ENCODE data around the gene ROR1. TPM values are rescaled to one million over a fixed set of nuclear protein-coding genes. Genes with fewer than 3 reads are reported as not detected.

The ROR1 gene
- total RNA-seq, 1 experiment from 2014 or later, result 56.3 TPM

DNA sequence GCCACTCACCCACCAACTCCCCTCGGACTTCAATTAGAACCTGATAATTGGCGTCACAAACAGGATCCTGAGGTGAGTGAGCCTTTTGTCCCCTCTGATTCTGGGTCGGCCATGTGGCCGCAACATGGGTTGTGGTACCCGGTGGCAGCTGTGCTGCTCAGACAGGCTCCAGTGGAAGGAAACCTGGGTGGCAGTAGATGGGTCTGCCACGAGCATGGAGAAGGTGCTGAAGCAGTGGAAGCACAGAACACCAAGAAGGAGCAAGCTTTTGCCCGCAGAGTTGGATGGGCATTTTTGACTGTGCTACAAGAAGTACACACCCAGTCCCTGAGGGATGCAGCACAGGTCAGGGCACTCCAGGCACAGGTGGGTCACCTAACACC, 413.1 kb downstream of the ROR1 start (continued):
- no peak for TF ChIP-seq STAT6 (CRISPR knock-in tag; conservative IDR thresholded peaks at IDR 0.05; ENCODE audit: low read depth)

GRCh38 chr1:64187646-64188045, 413.8 kb downstream of the ROR1 start:
- ATAC-seq (no peak), DNase-seq (ENCODE audit: low spot score) (no peak)
- no peaks in the 10 kb centered on the region; the same call in 1 of the 2 replicates for H3K36me3 Mint-ChIP-seq
- ChIA-PET POLR2A (no interaction called here), CTCF (interaction anchor here (1.5 kb wide), 1 partner anchor 514 kb away, joined by 3 read pairs; no protein-coding TSS in a partner anchor)
- TF ChIP-seq ZBTB21 (CRISPR knock-in tag; IDR thresholded peaks at IDR 0.05; ENCODE audit: borderline replicate concordance) (no peak), TCF7 (CRISPR knock-in tag; IDR thresholded peaks at IDR 0.05; ENCODE audit: low read depth) (no peak), NR1H2 (CRISPR knock-in tag; IDR thresholded peaks at IDR 0.05) (no peak), E2F4 (CRISPR knock-in tag; IDR thresholded peaks at IDR 0.05; ENCODE audit: borderline replicate concordance, low read depth) (no peak), ZNF263 (CRISPR knock-in tag; IDR thresholded peaks at IDR 0.05; ENCODE audit: low read depth) (no peak), EMX1 (CRISPR knock-in tag; IDR thresholded peaks at IDR 0.05) (no peak), ZNF121 (CRISPR knock-in tag; IDR thresholded peaks at IDR 0.05) (no peak), NR2C2 (CRISPR knock-in tag; IDR thresholded peaks at IDR 0.05) (no peak), GRHL2 (CRISPR knock-in tag; IDR thresholded peaks at IDR 0.05; ENCODE audit: insufficient replicate concordance, severe bottlenecking) (no peak)
- no peak overlapping the region for H3K4me3 Mint-ChIP-seq
- H3K27ac Mint-ChIP-seq, result no peak overlapping the region
- H3K9me3 Mint-ChIP-seq, result peaks cover 11% of the 10 kb centered on the region
- H3K4me1 Mint-ChIP-seq, result peaks cover 13% of the 10 kb centered on the region
- no peaks in the 10 kb centered on the region for H3K27me3 Mint-ChIP-seq (ENCODE audit: low read depth)

DNA sequence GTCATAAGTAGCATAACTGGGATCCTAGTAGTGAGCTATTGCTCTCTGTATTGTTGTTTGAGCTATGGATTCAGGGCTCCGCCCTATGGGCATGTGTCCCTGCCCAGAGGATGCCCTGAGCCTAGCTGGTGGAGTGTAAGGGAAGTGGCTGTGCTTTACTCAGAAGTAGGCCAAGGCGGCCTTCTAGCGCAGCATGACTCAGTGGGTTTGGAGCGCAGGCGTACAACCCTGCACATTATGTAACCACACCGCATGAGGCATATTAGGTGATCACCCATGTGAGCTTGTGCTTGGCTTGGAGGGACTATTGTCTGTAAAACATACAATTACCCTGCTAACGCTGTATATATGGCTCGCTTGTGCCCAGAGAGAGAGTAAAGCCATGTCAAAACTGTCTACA, 418.5 kb downstream of the ROR1 start:
- Mint-ChIP-seq H3K4me3 (no peak overlapping the region), H3K27ac (no peak overlapping the region), H3K27me3 (ENCODE audit: low read depth) (no peaks in the 10 kb centered on the region), H3K36me3 (no peaks in the 10 kb centered on the region; the same call in 1 of the 2 replicates), H3K9me3 (peaks cover 16% of the 10 kb centered on the region), H3K4me1 (peaks cover 14% of the 10 kb centered on the region)
- ChIA-PET POLR2A (no interaction called here), CTCF (interaction anchor here (0.6 kb wide), 1 partner anchor 188 kb away, joined by 3 read pairs; no protein-coding TSS in a partner anchor)
- DNase-seq (ENCODE audit: low spot score) (no peak), ATAC-seq (no peak)
- no peak for TF ChIP-seq CREB1 (CRISPR knock-in tag; IDR thresholded peaks at IDR 0.05)
- TF ChIP-seq, protein P1, sequence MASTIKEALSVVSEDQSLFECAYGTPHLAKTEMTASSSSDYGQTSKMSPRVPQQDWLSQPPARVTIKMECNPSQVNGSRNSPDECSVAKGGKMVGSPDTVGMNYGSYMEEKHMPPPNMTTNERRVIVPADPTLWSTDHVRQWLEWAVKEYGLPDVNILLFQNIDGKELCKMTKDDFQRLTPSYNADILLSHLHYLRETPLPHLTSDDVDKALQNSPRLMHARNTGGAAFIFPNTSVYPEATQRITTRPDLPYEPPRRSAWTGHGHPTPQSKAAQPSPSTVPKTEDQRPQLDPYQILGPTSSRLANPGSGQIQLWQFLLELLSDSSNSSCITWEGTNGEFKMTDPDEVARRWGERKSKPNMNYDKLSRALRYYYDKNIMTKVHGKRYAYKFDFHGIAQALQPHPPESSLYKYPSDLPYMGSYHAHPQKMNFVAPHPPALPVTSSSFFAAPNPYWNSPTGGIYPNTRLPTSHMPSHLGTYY (CRISPR knock-in tag; IDR thresholded peaks at IDR 0.05), result no peak
- no peak for TF ChIP-seq TCF7 (CRISPR knock-in tag; IDR thresholded peaks at IDR 0.05; ENCODE audit: low read depth)
- TF ChIP-seq FOXJ3 (CRISPR knock-in tag; IDR thresholded peaks at IDR 0.05; ENCODE audit: borderline replicate concordance), result no peak
- no peak for TF ChIP-seq ARID4B (CRISPR knock-in tag; IDR thresholded peaks at IDR 0.05; ENCODE audit: borderline replicate concordance)
- TF ChIP-seq, protein P2, sequence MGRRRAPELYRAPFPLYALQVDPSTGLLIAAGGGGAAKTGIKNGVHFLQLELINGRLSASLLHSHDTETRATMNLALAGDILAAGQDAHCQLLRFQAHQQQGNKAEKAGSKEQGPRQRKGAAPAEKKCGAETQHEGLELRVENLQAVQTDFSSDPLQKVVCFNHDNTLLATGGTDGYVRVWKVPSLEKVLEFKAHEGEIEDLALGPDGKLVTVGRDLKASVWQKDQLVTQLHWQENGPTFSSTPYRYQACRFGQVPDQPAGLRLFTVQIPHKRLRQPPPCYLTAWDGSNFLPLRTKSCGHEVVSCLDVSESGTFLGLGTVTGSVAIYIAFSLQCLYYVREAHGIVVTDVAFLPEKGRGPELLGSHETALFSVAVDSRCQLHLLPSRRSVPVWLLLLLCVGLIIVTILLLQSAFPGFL (CRISPR knock-in tag; IDR thresholded peaks at IDR 0.05; ENCODE audit: borderline replicate concordance), result no peak
- TF ChIP-seq, protein P3, sequence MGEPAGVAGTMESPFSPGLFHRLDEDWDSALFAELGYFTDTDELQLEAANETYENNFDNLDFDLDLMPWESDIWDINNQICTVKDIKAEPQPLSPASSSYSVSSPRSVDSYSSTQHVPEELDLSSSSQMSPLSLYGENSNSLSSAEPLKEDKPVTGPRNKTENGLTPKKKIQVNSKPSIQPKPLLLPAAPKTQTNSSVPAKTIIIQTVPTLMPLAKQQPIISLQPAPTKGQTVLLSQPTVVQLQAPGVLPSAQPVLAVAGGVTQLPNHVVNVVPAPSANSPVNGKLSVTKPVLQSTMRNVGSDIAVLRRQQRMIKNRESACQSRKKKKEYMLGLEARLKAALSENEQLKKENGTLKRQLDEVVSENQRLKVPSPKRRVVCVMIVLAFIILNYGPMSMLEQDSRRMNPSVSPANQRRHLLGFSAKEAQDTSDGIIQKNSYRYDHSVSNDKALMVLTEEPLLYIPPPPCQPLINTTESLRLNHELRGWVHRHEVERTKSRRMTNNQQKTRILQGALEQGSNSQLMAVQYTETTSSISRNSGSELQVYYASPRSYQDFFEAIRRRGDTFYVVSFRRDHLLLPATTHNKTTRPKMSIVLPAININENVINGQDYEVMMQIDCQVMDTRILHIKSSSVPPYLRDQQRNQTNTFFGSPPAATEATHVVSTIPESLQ (CRISPR knock-in tag; IDR thresholded peaks at IDR 0.05), result no peak
- TF ChIP-seq, protein P4, sequence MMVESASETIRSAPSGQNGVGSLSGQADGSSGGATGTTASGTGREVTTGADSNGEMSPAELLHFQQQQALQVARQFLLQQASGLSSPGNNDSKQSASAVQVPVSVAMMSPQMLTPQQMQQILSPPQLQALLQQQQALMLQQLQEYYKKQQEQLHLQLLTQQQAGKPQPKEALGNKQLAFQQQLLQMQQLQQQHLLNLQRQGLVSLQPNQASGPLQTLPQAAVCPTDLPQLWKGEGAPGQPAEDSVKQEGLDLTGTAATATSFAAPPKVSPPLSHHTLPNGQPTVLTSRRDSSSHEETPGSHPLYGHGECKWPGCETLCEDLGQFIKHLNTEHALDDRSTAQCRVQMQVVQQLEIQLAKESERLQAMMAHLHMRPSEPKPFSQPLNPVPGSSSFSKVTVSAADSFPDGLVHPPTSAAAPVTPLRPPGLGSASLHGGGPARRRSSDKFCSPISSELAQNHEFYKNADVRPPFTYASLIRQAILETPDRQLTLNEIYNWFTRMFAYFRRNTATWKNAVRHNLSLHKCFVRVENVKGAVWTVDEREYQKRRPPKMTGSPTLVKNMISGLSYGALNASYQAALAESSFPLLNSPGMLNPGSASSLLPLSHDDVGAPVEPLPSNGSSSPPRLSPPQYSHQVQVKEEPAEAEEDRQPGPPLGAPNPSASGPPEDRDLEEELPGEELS (CRISPR knock-in tag; IDR thresholded peaks at IDR 0.05), result no peak
